Bone marrow (tissue), 2 donors: ENCODE data around the gene SELENOO.

ENCODE experiments used
- DNase-seq, 2 donors: peaks; one replicate each; lab custom pipeline; 2025; lab: John Stamatoyannopoulos, UW

Gene SELENOO

DNA sequence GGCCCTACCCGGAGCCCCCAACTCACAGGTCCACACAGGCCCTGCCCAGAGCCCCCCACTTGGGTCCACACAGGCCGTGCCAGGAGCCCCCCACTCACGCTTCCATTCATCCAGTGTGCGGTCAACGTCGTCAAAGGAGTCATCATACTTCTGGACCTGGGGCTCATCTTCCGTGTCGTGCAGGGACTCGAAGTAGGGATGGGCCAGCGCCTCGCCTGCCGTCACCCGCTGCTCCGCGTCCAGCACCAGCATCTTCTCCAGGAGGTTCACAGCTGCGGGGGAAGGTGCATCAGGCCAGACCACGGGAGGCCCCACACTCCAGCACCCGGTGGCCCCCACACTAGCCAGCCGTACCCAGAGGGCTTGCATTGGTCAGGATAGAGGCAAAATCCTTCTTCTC, 54.3 kb downstream of the SELENOO start:
- DNase-seq = no peak

DNA sequence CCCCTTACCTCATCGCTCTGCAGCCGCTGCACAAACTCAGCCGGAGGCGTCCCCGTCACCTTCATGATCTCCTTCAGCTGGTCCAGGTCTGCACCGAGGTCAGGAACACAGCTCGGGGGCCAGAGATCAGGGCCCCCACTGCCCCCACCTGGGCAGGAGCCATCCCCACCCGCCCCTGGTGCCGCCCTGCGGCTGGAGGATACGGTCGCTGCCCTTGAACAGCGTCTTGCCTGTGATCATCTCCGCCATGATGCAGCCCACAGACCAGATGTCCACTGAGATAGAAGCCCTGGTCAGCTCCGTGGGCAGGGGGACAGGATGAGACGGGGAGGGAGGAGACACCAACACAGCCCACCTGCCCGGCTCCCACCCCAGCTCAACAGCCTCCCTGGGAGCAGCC, 54.8 kb downstream of the SELENOO start:
- no peak for DNase-seq

DNA sequence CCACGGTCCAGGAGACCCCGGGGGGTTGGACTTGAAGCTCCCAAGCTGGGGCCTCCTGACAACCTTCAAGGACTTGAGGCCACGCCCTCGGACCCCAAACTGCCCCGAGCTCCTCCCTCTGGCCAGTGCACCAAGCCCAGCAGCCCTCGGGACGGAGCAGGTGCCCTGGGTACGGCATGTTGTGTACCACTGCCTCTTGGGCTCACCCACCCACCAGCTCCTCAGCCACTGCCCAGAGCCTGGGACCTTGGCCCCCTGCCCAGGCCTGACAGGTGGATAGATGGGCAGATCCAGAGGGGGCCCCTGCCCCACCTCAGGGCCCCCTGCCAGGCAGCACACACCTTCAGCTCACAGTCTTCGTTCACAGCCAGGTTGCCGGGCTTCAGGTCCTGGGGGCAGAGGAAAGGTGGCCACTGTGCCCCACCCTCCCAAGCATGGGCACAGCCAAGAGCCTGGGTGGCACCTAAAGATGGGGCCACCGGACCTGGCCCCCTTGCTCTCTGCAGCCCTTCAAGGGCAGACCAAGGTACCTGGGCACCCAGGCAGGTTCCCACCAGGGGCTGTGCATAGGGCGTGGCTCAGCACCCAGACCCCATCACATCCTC, 55.5 kb downstream of the SELENOO start:
- no peak for DNase-seq

DNA sequence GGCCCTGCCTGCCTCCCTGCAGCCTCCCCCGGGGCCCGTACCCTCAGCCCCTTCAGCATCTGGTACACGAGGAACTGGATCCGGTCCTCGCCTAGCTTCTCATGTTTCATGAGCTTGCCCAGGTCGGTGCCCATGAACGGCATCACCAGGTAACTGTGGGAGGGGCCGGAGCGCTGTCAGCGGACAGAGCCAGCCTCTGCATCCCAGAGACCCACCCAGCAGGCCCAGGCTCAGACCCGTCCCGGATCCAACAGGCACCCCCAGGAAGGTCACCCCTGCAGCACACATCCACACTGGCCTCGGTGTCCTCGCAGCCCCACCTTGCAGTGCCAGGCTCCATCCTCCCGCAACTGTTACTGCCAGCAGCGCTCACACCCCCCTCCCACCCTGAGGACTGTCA, 56.2 kb downstream of the SELENOO start:
- DNase-seq = no peak

DNA sequence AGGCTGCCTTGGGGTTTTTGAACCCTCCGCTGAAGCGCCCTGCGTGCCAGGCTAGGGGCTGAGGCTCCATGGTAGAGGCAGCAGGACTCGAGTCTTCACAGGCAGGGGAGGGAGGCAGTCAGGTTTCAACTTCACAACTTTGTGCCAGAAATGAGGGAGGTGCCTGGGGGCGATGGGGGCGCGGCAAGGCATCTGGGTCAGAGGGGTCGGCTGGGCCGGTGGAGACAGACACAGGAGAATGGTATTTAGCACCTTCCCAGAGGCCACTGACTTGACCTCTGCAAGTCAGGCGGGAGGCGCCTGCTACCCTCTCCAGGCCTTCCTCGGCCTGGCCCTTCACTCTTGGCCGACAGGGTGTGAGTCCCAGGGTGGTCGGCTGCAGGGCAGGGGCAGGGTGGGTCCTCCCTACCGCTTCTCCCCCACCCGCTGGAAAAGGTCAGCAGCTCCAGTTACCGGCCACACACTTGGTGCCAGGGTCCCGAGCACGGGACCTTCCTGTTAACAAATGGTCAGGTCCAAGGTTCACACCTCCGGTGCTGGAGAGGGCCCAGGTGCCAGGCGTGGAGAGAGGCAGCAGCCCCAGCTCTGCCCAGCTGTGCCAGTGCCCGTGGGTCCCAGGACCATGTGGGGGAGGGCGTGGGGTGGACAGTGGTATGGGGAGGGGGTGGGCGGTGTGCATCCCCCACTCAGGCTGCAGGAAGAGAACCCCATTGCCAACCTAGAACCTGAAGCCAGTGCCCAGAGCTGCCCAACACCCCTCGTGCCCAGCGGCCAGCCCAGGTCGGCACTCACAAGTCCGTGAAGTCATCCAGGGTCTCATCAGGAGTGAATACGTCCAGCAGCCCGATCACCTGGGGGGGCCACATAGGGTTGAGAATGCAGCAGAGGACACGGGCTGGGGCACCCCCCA, 56.9 kb downstream of the SELENOO start:
- no peak for DNase-seq

DNA sequence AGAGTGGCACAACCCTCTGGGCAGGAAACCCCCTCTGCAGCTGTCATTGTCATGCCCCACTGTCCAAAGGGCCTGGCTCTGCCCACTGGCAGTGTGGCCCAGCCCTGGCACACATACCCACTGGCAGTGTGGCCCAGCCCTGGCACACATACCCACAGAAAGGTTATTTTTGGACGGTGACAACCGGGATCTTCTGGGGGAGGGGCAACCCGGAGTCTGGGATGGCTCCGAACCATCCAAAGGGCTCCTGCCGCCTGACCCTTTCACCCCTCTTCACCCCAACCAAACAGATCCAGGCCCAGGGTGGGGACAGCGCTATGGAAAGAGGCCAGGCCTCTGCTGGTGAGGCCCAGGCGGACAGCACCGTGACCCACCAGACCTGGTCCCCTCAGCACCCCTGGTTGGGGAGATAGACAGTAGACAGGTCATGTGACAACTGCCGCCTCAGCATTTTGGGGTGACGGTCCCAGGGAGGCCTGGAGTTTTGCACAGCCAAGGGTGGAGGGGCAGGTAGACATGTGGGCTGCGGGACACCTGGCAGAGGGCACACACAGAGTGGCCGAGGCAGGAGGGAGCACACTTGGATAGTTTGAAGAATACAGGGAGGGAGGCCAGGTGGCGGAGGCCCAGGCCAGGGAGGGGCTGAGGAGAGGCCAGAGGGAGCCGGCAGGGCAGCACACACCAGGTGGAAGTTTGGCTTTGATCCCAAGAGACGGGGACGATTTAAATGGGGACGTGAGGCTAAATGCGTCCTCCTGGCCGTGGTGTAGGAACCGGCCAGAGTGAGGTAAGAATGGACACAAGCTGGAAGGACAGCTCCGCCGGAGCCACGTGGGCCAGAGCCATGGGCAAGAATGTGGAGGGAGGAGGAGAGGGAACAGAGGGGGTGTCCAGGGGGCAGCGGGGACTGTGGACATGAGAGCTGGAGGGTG, 57.8 kb downstream of the SELENOO start:
- DNase-seq = no peak

DNA sequence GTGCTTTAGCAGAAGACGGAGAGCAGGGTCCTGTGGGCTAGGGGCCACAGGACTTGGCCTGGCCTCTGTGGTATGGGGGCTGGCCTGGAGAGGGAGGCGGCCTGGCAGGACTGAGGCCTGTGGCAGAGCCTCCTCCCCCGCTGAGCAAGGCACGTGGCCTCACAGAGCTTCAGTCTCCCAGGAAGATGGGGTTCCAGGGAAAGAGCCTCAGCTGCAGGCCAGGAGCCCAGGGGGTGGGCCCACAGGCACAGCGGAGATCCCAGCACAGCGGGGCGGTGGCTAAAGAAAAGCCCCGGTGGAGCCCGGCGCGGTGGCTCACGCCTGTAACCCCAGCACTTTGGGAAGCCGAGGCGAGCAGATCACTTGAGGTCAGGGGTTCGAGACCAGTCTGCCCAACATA, 58.5 kb downstream of the SELENOO start:
- no peak for DNase-seq

DNA sequence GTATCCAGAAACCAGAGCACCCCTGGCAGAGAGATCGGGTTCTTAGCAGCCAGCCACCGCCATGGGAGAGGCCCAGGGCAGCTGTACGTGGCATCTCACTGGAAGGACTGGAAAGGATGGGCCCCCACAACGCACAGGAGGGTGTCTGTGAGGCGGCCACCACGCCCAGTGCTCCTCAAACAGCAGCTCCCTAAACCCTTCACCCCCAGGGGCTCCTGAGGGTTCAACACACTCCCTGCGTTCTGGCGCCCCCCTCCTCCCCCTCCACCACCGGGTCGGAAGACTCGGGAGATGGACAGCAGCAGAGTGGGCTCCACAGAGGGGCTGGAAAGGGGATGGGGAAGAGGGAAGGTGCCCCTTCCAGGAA, 59.6 kb downstream of the SELENOO start:
- no peak for DNase-seq

DNA sequence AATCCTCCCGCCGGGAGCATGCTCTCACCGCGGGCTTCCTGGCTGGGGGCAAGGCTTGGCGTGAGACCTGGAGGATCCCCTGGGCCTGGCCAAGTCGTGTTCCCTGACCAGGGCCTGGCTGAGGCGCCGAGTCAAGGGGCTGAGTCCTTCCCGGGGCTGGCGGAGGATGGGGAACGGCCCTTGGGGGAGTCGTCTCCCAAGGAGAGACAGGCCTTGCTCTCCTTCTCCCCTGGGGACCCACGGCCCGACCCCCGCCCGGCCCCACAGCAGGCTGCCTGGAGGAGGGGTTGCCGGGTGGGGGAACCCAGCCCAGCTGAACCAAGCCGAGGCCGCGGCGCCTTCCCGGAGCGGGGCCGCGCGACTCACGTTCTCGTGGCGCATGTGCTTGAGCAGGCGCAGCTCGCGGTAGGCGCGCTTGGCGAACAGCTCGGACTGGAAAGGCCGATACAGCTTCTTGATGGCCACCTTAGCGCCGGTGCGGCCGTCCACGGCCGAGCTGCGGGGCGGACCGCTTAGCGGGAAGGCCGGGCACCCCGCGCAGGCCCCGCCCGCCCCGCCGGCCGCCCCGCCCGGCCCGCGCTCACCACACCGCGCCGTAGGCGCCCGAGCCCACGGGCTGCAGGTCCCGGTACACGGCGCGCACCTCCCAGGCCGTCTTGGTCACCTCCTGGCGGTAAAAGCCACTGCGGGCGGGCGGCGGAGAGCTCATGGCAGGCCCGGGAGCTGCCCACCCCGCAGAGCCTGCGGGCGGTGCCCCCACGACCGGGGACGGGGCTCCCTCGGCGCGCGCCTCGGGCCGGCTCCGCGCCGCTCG, 60.2 kb downstream of the SELENOO start:
- no peak for DNase-seq

DNA sequence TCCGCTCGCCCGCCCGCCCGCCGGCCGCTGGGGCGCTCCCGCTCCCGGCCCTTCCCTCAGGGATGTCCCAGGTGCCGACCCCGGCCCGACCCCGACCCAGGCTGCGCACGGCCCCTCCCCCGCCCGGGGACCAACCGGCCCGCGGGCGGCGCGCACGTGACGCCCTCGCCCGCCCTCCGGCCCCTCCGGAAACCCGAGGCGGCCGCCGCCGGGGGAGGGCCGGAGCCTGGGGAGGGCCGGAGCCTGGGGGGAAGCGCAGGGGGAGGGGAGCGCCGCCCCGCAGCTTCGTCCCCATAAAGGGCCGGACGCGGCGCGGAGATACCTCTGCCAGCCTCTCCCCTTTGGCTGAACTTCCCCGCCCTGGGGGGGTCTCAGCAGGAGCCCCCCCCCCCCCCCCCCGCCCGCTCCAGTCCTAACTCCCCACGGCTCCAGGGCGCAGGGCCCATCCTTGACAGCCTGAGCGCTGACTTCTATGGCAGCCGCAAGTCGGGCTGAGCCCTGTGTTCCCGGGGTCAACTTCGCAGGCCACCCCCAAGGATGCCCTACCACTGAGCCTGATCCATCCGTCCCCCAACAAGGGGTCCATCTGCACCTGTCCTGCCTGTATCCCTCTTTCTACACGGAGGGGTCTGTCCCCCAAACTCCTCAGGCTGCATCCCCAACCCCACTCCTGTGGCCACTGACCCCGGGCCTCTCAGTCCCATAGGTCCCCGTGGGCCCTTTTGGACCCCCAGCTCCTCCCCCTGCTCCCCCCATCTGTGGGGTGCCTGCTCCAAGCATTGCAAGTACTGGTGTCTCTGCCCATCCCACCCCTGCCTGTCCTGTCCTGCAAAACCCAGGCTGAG, 61.0 kb downstream of the SELENOO start, which contains the start of gene MAPK12:
Gene MAPK12 (minus strand): TSS at position 69 of the 845 bp plus-strand sequence. CDS start 174 bp downstream, outside the sequence.
- no peak for DNase-seq

DNA sequence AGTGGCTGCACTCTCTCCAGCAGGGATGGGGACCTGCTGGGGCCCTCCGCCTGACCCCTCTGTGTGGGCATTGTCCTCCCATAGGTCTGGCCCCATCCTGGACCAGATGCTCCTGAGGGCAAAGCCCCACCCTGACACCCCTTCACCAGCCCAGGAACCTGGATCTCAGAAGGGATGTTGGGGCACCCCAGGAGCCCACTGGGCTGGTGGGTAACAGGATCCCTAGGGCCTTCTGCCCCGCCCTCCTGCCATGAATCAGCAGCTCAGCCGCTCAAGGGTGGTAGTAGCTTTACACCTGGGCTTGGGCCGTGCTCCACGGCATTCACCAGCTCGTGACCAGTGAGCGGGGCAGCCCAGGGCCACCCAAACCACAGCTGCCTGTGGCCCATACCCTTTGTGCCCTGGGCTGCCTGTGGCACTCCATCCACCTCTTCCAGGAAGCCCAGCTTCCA, 61.7 kb downstream of the SELENOO start:
- DNase-seq = no peak

DNA sequence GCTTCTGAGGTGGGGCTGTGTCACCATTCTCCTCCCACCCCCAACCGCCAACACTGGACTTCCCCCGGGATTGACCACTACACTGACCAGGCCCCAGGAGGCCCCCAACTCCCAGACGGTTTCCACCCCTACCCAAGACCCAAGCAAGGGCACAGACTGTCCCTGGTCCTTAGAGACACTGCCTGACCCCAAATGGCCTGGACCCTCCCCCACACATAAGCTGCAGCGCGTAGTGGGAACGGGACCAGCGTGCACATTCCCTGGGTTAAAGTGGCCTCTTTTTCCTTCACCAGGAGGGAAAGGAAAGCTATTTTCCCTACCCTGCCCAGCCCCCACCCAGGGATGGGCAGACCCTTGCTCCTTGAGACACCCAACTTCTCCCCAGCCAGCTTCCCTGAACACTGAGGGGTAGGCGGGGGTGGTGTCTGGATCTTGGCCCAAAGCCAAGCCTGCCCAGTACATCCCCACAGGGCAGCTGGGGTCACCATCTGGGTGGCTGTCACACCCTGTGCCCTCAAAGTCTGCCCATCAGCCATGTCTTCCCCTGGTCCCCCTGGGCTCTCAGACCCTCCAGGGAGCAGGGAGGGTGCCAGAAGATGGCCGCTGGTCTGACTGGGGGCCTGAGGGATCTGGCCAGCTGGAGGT, 62.3 kb downstream of the SELENOO start:
- no peak for DNase-seq

DNA sequence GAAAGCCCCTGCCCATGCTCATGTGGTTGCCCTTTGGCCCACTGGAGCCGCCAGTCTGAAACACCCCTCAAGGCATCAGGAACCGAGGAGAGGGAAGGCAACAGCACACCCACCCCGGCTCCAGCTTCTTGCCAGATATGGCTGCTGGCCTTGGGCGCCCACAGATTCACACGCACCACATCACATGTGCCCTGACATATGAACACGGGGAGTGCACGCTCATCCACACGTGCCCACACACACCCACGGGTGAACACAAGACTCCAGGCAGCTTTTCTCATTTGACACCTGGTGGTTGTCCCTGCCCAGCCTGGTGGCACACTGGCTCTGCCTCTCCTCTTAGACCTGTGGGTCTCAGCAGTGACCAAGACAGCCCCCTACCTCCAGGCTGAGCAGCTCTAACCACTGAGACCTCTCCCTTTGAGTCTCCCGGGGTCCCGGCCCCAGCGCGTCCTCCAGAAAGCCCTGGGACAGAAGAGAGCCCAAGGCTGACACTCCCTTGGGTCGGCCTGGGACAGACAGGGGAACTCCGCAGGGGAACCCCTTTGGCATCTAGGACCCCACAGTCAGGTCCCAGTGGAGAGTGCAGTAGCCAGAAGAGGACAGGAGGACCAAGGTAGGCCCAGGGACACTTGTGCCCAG, 63.4 kb downstream of the SELENOO start:
- DNase-seq = no peak

DNA sequence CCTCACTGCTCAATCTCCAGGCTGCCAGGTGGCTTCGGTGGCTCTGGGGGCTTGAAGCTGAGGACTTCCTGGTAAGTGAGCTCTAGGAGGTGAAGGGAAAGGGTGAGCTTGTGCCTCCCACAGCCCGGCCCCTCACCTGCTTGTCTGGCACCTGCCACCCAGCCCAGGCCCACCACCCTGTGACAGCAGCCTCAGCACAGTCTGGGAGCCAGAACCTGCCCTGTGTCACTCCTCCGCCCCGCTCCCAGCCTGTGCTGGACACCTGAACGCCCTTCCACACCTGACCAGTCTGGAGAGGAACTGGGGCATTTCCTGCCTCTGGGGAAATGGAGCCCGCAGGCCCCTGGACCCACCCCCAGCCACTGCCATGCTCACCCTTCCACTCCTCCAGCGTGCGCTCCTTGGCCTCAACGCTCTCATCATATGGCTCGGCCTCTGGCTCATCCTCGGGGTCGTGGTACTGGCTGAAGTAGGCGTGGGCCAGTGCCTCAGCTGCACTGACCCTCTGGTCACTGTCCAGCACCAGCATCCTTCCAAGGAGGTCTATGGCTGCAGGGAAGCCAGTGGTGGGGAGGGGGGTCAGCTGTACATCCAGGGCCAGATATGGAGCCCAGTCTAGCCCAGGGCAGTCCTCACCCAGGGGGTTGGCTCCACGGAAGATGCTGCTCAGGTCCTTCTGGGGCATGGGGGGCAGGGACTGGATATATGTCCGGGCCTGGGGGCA, 64.3 kb downstream of the SELENOO start:
- DNase-seq = no peak

DNA sequence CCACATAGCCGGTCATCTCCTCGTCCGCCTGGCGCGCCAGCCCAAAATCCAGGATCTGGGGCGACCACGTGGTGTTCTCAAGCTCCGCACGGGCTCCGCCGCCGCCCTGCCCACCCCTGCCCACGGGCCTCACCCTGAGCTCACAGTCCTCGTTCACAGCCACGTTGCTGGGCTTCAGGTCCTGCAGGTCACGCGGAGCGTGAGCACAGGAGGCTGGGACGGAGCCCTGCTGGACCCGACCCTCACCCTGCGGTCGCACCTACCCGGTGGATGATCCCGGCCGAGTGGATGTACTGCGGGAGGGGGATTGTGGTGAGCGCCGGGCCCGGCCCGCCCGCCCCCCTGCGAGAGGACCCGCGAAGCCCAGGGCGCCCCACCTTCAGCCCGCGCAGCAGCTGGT, 66.2 kb downstream of the SELENOO start:
- DNase-seq = no peak
